Prostate gland (tissue), 2 donors: ENCODE results near the gene HLA-DMA.

Experiments
- POLR2A ChIP-seq: fragments of 450-650 bp; IDR thresholded peaks from one replicate; pipeline ENCODE4 v1.6.1; 2016; ENCODE audit warnings: antibody characterized with exemption, mild to moderate bottlenecking
- TF ChIP-seq, protein P1 (sequence below), 4 experiments: fragments of 200-600 bp in 2 of 4; fragments of 450-650 bp in 2 of 4; sonication (generic) in 2 of 4; IDR thresholded peaks; 1 replicate in 3 of 4; 2 replicates in 1 of 4; pipeline ENCODE4 v1.5.1; 2016 to 2019; ENCODE audit warnings: antibody characterized with exemption in 4 of 4, mild to moderate bottlenecking in 2 of 4, moderate library complexity in 2 of 4

- TF ChIP-seq, protein P1, sequence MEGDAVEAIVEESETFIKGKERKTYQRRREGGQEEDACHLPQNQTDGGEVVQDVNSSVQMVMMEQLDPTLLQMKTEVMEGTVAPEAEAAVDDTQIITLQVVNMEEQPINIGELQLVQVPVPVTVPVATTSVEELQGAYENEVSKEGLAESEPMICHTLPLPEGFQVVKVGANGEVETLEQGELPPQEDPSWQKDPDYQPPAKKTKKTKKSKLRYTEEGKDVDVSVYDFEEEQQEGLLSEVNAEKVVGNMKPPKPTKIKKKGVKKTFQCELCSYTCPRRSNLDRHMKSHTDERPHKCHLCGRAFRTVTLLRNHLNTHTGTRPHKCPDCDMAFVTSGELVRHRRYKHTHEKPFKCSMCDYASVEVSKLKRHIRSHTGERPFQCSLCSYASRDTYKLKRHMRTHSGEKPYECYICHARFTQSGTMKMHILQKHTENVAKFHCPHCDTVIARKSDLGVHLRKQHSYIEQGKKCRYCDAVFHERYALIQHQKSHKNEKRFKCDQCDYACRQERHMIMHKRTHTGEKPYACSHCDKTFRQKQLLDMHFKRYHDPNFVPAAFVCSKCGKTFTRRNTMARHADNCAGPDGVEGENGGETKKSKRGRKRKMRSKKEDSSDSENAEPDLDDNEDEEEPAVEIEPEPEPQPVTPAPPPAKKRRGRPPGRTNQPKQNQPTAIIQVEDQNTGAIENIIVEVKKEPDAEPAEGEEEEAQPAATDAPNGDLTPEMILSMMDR (IDR thresholded peaks at IDR 0.05): no peak
- no peak for TF ChIP-seq POLR2A
Measured at GRCh38 chr6:32989368-32989767, 36.5 kb upstream of the HLA-DMA start.
